GM23338 (cell line): ENCODE results near the gene NRBP1. TPM values are rescaled to one million over a fixed set of nuclear protein-coding genes. Genes with fewer than 3 reads are reported as not detected.

Experiments
- ATAC-seq: fragments of 200-7000 bp; cut with Tn5 transposase; 3 replicates; pipeline ENCODE4 v1.9.1; 2020
- DNase-seq: peaks from one replicate; pipeline ENCODE4 v3.0.0-alpha.2; 2015; ENCODE audit warnings: low spot score
- H2AFZ ChIP-seq: fragments of 200-600 bp; sonication (generic); 2 replicates; pipeline ENCODE4 v1.8.0; 2016; ENCODE audit warnings: antibody characterized with exemption, mild to moderate bottlenecking, moderate library complexity
- H3F3A ChIP-seq: fragments of 200-600 bp; sonication (generic); replicated peaks from 2 replicates; pipeline ENCODE4 v1.8.0; 2017; ENCODE audit warnings: antibody characterized with exemption, mixed run types, low read depth
- H3K27ac ChIP-seq: fragments of 200-600 bp; sonication (generic); 2 replicates; pipeline ENCODE4 v1.6.1; 2016; ENCODE audit warnings: low read depth
- H3K27me3 ChIP-seq: fragments of 200-600 bp; sonication (generic); 2 replicates; pipeline ENCODE4 v1.8.0; 2016; ENCODE audit warnings: mild to moderate bottlenecking, mixed run types, moderate library complexity; ENCODE audit not compliant: insufficient read depth
- H3K36me3 ChIP-seq: fragments of 200-600 bp; sonication (generic); 2 replicates; pipeline ENCODE4 v1.8.0; 2016; ENCODE audit warnings: mild to moderate bottlenecking; ENCODE audit not compliant: insufficient read depth
- H3K4me1 ChIP-seq: fragments of 200-600 bp; sonication (generic); 2 replicates; pipeline ENCODE4 v1.8.0; 2016; ENCODE audit warnings: mild to moderate bottlenecking, moderate library complexity; ENCODE audit not compliant: insufficient read depth
- H3K4me2 ChIP-seq: fragments of 200-600 bp; sonication (generic); 2 replicates; pipeline ENCODE4 v1.7.1; 2017; ENCODE audit warnings: mixed run types
- H3K4me3 ChIP-seq: fragments of 200-600 bp; sonication (generic); 2 replicates; pipeline ENCODE4 v1.6.1; 2016; ENCODE audit warnings: mixed run types
- H3K79me2 ChIP-seq: fragments of 200-600 bp; sonication (generic); replicated peaks from 2 replicates; pipeline ENCODE4 v1.8.0; 2017; ENCODE audit warnings: mild to moderate bottlenecking; ENCODE audit not compliant: insufficient read depth
- H3K9me2 ChIP-seq: fragments of 200-600 bp; sonication (generic); 2 replicates; pipeline ENCODE4 v1.8.0; 2017; ENCODE audit not compliant: insufficient read depth
- H4K20me1 ChIP-seq: fragments of 200-600 bp; sonication (generic); replicated peaks from 2 replicates; pipeline ENCODE4 v1.8.0; 2017; ENCODE audit warnings: mild to moderate bottlenecking; ENCODE audit not compliant: insufficient read depth
- H3K27ac Mint-ChIP-seq: 2 replicates; pipeline ENCODE4 v1.8.0; 2020; ENCODE audit warnings: inconsistent platforms, mild to moderate bottlenecking, moderate library complexity, mixed read lengths
- H3K27me3 Mint-ChIP-seq: 3 replicates; pipeline ENCODE4 v1.8.0; 2022; ENCODE audit warnings: low read depth, mild to moderate bottlenecking, moderate library complexity, mixed read lengths, inconsistent platforms; ENCODE audit not compliant: insufficient read depth, poor library complexity
- H3K36me3 Mint-ChIP-seq: 3 replicates; pipeline ENCODE4 v1.8.0; 2021; ENCODE audit warnings: low read depth, mild to moderate bottlenecking, inconsistent platforms, moderate library complexity, mixed read lengths
- H3K4me1 Mint-ChIP-seq: 3 replicates; pipeline ENCODE4 v1.8.0; 2020; ENCODE audit warnings: mild to moderate bottlenecking, inconsistent platforms, mixed read lengths
- H3K4me3 Mint-ChIP-seq: 3 replicates; pipeline ENCODE4 v1.8.0; 2021; ENCODE audit warnings: moderate library complexity, mild to moderate bottlenecking, inconsistent platforms, mixed read lengths
- H3K9me3 Mint-ChIP-seq: 3 replicates; pipeline ENCODE4 v1.8.0; 2020; ENCODE audit warnings: moderate library complexity, mild to moderate bottlenecking, inconsistent platforms, mixed read lengths
- CREB1 ChIP-seq: fragments of 250-450 bp; sonication (Bioruptor Pico); IDR thresholded peaks from 2 replicates; pipeline ENCODE4 v1.5.0; 2020; ENCODE audit warnings: low read depth, mild to moderate bottlenecking, moderate library complexity
- EZH2 ChIP-seq: fragments of 200-600 bp; sonication (generic); IDR thresholded peaks from one replicate; pipeline ENCODE4 v1.8.0; 2017; ENCODE audit warnings: antibody characterized with exemption, mild to moderate bottlenecking, low read depth; ENCODE audit not compliant: unreplicated experiment
- EZH2phosphoT487 ChIP-seq: fragments of 200-600 bp; sonication (generic); IDR thresholded peaks from one replicate; pipeline ENCODE4 v1.8.1; 2018; ENCODE audit warnings: antibody characterized with exemption; ENCODE audit not compliant: unreplicated experiment
- JUNB ChIP-seq: IDR thresholded peaks from one replicate; pipeline ENCODE4 v1.6.1; 2016; ENCODE audit warnings: antibody characterized with exemption; ENCODE audit not compliant: unreplicated experiment
- NANOG ChIP-seq: IDR thresholded peaks from 2 replicates; pipeline ENCODE4 v1.6.1; 2016; ENCODE audit warnings: antibody characterized with exemption, borderline replicate concordance
- POLR2AphosphoS5 ChIP-seq: IDR thresholded peaks from 2 replicates; pipeline ENCODE4 v1.6.1; 2016; ENCODE audit warnings: antibody characterized with exemption, low read depth
- STAT1 ChIP-seq: IDR thresholded peaks from one replicate; pipeline ENCODE4 v1.6.1; 2016; ENCODE audit warnings: antibody characterized with exemption; ENCODE audit not compliant: unreplicated experiment
- polyA plus RNA-seq: library from polyadenylated mRNA; unstranded; fragments of >200 nt; fragmentation: Nextera tagmentation; extraction: Ambion mirVana; gene quantifications from 2 replicates; pipeline ENCODE4 v1.2.1, GENCODE V29; 2016
- total RNA-seq: library from RNA; depleted of rRNA; stranded (reverse); fragments of >200 nt; shearing (Covaris generic); gene quantifications from 2 replicates; pipeline ENCODE4 v1.2.3, GENCODE V29; 2014
- TF ChIP-seq, protein P1 (sequence below): fragments of 250-450 bp; sonication (Bioruptor Pico); IDR thresholded peaks from 2 replicates; pipeline ENCODE4 v1.5.0; 2020; ENCODE audit warnings: mild to moderate bottlenecking, moderate library complexity
- TF ChIP-seq, protein P2 (sequence below): IDR thresholded peaks from 2 replicates; pipeline ENCODE4 v1.6.1; 2016; ENCODE audit warnings: antibody characterized with exemption

The NRBP1 gene
- total and polyA plus RNA-seq, 2 experiments from 2014 or later: 75.0 to 128 TPM

DNA sequence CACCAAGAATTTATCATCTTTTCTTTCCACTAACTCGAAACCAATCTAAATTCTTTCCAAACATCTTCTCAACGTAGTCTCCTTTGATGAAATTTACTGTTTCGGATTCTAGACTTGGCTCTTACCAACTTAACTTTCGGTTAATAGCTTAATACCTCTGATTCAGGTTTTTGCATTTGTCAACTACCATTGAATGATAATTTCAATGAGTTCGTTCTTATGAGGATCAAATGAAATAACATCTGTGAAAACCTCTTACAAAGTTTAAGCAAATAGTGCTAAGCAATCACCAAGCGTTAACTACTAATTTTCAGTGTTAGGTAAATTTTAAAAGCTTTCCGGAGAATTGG, 593 bp upstream of the NRBP1 start (continued):
- TF ChIP-seq POLR2AphosphoS5 (no peak), EZH2 (no peak), CREB1 (CRISPR knock-in tag) (no peak), NANOG (no peak), JUNB (no peak), EZH2phosphoT487 (no peak), STAT1 (no peak)
- TF ChIP-seq, protein P1, sequence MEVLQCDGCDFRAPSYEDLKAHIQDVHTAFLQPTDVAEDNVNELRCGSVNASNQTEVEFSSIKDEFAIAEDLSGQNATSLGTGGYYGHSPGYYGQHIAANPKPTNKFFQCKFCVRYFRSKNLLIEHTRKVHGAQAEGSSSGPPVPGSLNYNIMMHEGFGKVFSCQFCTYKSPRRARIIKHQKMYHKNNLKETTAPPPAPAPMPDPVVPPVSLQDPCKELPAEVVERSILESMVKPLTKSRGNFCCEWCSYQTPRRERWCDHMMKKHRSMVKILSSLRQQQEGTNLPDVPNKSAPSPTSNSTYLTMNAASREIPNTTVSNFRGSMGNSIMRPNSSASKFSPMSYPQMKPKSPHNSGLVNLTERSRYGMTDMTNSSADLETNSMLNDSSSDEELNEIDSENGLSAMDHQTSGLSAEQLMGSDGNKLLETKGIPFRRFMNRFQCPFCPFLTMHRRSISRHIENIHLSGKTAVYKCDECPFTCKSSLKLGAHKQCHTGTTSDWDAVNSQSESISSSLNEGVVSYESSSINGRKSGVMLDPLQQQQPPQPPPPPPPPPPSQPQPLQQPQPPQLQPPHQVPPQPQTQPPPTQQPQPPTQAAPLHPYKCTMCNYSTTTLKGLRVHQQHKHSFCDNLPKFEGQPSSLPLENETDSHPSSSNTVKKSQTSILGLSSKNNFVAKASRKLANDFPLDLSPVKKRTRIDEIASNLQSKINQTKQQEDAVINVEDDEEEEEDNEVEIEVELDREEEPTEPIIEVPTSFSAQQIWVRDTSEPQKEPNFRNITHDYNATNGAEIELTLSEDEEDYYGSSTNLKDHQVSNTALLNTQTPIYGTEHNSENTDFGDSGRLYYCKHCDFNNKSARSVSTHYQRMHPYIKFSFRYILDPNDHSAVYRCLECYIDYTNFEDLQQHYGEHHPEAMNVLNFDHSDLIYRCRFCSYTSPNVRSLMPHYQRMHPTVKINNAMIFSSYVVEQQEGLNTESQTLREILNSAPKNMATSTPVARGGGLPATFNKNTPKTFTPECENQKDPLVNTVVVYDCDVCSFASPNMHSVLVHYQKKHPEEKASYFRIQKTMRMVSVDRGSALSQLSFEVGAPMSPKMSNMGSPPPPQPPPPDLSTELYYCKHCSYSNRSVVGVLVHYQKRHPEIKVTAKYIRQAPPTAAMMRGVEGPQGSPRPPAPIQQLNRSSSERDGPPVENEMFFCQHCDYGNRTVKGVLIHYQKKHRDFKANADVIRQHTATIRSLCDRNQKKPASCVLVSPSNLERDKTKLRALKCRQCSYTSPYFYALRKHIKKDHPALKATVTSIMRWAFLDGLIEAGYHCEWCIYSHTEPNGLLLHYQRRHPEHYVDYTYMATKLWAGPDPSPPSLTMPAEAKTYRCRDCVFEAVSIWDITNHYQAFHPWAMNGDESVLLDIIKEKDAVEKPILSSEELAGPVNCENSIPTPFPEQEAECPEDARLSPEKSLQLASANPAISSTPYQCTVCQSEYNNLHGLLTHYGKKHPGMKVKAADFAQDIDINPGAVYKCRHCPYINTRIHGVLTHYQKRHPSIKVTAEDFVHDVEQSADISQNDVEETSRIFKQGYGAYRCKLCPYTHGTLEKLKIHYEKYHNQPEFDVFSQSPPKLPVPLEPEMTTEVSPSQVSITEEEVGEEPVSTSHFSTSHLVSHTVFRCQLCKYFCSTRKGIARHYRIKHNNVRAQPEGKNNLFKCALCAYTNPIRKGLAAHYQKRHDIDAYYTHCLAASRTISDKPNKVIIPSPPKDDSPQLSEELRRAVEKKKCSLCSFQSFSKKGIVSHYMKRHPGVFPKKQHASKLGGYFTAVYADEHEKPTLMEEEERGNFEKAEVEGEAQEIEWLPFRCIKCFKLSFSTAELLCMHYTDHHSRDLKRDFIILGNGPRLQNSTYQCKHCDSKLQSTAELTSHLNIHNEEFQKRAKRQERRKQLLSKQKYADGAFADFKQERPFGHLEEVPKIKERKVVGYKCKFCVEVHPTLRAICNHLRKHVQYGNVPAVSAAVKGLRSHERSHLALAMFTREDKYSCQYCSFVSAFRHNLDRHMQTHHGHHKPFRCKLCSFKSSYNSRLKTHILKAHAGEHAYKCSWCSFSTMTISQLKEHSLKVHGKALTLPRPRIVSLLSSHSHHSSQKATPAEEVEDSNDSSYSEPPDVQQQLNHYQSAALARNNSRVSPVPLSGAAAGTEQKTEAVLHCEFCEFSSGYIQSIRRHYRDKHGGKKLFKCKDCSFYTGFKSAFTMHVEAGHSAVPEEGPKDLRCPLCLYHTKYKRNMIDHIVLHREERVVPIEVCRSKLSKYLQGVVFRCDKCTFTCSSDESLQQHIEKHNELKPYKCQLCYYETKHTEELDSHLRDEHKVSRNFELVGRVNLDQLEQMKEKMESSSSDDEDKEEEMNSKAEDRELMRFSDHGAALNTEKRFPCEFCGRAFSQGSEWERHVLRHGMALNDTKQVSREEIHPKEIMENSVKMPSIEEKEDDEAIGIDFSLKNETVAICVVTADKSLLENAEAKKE: no peak

DNA sequence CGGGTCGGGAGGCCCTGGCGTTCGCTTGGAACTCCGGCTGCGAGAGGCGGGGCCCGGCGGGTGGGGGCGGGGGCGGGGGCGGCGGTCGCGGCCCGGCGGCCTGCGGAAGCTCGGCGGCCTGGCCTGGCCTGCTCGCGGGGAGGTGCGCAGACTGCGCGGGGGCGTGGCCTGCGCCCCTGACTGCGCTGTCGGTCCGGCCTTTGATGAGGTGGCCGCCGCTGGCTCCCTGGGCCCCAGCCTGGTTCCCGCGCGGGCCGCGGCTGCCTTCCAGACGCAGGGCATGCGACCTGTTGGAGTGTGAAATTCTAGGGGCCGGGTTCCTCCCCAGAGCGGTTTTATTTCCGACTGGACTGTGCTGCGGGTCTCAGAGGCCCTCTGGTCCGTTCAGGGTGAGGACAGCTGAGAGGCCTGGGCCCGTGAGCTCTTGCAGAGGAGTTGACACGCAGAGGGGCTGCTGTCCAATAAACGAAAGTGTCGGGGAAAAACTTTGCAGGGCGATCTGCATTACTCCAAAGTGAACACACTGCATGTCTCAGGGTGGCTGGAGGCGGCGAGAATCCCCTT, 629 bp downstream of the NRBP1 start:
- H3K36me3 ChIP-seq: peaks cover 5% of the 10 kb centered on the region; the same call in 1 of the 2 replicates
- DNase-seq (peak; percentile 89), ATAC-seq (peak; percentile 81)
- H4K20me1 ChIP-seq: peaks cover 24% of the 10 kb centered on the region
- H3K4me1 ChIP-seq: peaks cover 9% of the 10 kb centered on the region
- peak overlapping the region; percentile 97 for H3K4me2 ChIP-seq
- H3K79me2 ChIP-seq: peaks cover 39% of the 10 kb centered on the region
- peak overlapping the region; percentile 98 for H3K4me3 Mint-ChIP-seq
- peaks cover 23% of the 10 kb centered on the region for H3K4me1 Mint-ChIP-seq
- no peaks in the 10 kb centered on the region for H3K27me3 Mint-ChIP-seq
- H3F3A ChIP-seq: 0 out of 2 replicates have a peak, but pooled peaks cover 7% of the 10 kb centered on the region
- H3K4me3 ChIP-seq: peak overlapping the region; percentile 98
- H3K27me3 ChIP-seq: no peaks in the 10 kb centered on the region
- H3K9me2 ChIP-seq: no peaks in the 10 kb centered on the region
- peaks cover 11% of the 10 kb centered on the region for H3K36me3 Mint-ChIP-seq
- H2AFZ ChIP-seq: peak overlapping the region; percentile 95
- peak overlapping the region; percentile 93; the same call in 1 of the 2 replicates for H3K27ac ChIP-seq
- peak overlapping the region; percentile 90 for H3K27ac Mint-ChIP-seq
- no peaks in the 10 kb centered on the region for H3K9me3 Mint-ChIP-seq
- TF ChIP-seq, protein P2, sequence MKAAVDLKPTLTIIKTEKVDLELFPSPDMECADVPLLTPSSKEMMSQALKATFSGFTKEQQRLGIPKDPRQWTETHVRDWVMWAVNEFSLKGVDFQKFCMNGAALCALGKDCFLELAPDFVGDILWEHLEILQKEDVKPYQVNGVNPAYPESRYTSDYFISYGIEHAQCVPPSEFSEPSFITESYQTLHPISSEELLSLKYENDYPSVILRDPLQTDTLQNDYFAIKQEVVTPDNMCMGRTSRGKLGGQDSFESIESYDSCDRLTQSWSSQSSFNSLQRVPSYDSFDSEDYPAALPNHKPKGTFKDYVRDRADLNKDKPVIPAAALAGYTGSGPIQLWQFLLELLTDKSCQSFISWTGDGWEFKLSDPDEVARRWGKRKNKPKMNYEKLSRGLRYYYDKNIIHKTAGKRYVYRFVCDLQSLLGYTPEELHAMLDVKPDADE: no peak
- TF ChIP-seq, protein P1: no peak
